HG03469 (cell line): Measurements from ENCODE around the gene REG3A.

ENCODE experiments used
- ATAC-seq: cut with Tn5 transposase; IDR thresholded peaks from one replicate; pipeline ENCODE4 v1.9.1; 2021; ENCODE audit warnings: mild to moderate bottlenecking, moderate library complexity, moderate number of reproducible peaks; ENCODE audit not compliant: unreplicated experiment

The REG3A gene

DNA sequence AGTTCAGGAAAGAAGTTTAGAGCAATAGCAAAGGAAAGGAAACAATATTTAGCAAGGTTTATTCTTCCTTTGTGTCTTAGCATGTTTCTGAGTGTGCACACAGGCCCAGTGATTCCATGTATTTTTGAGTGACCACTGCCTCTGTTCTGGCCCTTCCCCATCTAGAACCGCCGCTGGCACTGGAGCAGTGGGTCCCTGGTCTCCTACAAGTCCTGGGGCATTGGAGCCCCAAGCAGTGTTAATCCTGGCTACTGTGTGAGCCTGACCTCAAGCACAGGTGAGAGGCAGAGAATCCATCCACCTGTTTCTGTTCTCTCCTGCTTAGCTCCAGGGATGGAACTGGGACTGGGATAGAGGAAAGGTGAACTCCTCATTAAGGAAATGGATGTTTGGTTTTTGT is 36.9 kb downstream of the REG3A start:
- no peak for ATAC-seq

DNA sequence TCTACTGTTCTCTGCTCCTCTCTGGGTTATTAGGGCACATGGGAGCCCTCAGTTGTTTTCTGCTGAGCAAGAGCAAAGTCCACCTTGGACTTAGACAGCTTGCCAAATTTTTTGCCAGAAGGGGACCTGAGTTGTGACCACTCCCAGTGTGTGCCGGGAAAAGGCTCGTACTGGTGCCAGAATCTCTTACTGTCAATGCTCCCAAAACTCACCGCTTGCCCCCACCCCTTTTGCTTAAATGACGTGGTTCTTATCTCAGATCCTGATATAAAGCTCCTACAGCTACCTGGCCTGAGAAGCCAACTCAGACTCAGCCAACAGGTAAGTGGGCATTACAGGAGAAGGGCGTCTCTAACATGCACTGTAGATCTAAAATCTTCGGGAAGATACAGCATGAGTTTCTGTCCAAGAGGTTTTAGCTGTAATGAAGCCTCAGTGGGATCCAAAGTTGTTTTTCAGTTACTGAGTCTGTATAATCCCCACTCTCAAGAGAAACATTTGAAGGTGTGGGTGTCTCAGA is 39.3 kb downstream of the REG3A start, which contains the start of gene REG1A:
Gene REG1A, plus strand, starts transcription at position 295 of the 520 bp plus-strand sequence. CDS start 374 bp downstream, outside the sequence.
- no peak for ATAC-seq

DNA sequence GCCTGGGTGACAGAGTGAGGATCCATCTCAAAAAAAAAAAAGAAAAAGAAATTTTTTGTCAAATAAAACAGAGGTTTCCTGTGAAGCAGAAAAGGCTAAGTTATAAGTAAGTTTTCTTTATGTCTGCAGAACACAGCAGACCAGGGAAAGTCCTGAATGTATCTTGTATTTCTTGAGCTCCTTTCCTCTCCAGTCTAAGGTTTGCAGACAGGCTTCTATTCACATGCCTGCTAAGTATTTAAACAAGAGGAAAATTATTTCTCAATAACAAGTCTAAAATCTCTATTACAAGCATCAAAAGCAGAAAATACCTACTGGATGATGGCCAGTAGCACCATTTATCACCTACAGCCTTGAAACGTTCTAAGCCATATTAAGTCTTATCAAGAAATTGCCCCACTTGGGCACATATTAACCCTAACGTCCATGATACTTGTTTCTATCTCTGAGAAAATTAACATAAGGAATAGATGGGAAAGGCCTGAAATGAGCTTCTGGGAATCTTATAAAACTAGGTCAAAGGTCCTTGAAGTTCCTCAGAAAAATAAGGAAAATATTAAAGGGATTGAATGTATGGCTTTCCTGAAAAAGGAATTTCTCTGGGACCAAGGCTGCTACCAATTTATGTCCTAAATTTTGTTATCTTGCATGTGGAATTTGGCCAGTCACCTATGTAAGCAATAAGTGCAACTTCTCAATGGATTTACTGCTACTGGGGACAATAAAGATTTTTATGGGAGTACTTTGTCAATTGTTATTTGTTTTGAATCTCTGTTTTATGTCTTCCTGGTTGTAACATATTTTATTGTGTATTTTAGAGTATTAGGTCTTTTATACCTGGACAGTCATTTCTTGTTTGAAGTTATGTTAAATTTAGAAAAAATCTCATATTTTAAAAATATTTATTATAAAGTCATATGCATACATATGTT is 42.3 kb downstream of the REG3A start:
- ATAC-seq = no peak

DNA sequence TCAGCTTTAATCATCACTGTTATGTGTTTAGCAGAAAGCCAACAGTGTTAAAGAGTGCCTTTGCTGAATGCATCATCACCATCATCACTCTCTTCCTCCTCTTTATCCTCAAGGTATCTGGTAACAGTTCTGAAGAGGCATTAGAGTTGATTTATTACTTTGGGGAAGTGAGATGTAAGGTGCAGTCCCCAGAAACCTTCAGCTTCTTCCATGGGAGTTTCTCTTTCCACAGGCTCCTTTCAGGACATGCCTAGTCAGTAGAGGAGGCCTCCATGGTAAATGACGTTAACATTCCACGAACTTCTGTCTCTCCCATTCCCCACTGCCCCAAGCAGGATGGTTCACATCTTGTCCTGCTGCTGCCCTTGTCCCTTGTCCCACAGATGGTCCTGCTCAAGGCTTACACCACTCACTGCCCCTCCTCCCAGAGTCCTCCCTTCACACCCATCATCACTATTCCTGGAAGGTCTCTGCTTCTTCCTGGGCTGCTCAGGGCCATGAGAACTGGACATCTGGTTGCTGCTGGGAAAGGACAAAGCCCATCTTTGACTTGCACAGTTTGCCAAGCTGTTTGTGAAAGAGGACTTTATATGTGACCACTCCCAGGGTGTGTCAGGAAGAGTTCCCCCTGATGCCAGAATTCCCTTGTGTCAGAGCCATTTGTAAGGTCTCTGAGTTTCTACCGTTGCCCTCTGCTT is 44.6 kb downstream of the REG3A start:
- no peak for ATAC-seq

GRCh38 chr2:79112269-79112668 is 47.3 kb downstream of the REG3A start:
- ATAC-seq = no peak
